ENCODE results near the gene UBE3D. TPM values are rescaled to one million over a fixed set of nuclear protein-coding genes. Genes with fewer than 3 reads are reported as not detected.

Gene UBE3D
- total and polyA plus RNA-seq, 2 donors (not counting 1 experiment from before 2014, with no cell fraction given) = 3.3 to 11.5 TPM

GRCh38 chr6:83053678-83054077, 12.0 kb downstream of the UBE3D start:
- Histone ChIP-seq H3K79me2 (ENCODE audit: control insufficient read depth, insufficient read depth, low read length) (no peaks in the 10 kb centered on the region), H3K4me3 (ENCODE audit: control extremely low read depth in 1 of 5, extremely low read depth in 1 of 5, insufficient read depth in 1 of 5, low read depth in 2 of 5, low read length in 4 of 5) (no peak overlapping the region), H3K9ac (ENCODE audit: low read length) (no peak overlapping the region), H3K9me3 (ENCODE audit: control extremely low read depth in 1 of 3, control insufficient read depth in 2 of 3, insufficient read depth in 1 of 3, low read length in 2 of 3) (no peaks in the 10 kb centered on the region), H3K27ac (ENCODE audit: low read length in 2 of 2) (no peak overlapping the region), H3K27me3 (replicated peaks in 1 of 4; ENCODE audit: control extremely low read depth in 1 of 4, control insufficient read depth in 3 of 4, insufficient read depth in 4 of 4, low read length in 3 of 4) (no peaks in the 10 kb centered on the region), H4K20me1 (ENCODE audit: control insufficient read depth, insufficient read depth, low read length, poor library complexity, severe bottlenecking) (no peaks in the 10 kb centered on the region), H3K36me3 (replicated peaks in 1 of 2; ENCODE audit: control extremely low read depth in 1 of 2, control insufficient read depth in 1 of 2, extremely low read depth in 1 of 2, insufficient read depth in 2 of 2, low read length in 1 of 2) (peaks cover 2 to 10% of the 10 kb centered on the region in 2 experiments), H2AFZ (ENCODE audit: insufficient read depth, low read depth, low read length, poor library complexity, severe bottlenecking) (no peak overlapping the region), H3K4me2 (replicated peaks; ENCODE audit: low read depth, low read length, poor library complexity, severe bottlenecking) (no peak overlapping the region), H3K4me1 (ENCODE audit: control insufficient read depth in 2 of 2, insufficient read depth in 2 of 2, low read length in 2 of 2) (peaks cover 3 to 5% of the 10 kb centered on the region in 2 donors)
- Mint-ChIP-seq H3K9me3 (ENCODE audit: insufficient read depth) (no peaks in the 10 kb centered on the region), H3K27me3 (no peaks in the 10 kb centered on the region), H3K4me3 (no peak overlapping the region), H3K4me1 (peaks cover 7% of the 10 kb centered on the region), H3K27ac (no peak overlapping the region)
- TF ChIP-seq CTCF (IDR thresholded peaks at IDR 0.05) (no peak), EZH2 (IDR thresholded peaks at IDR 0.05; ENCODE audit: borderline replicate concordance, insufficient read depth, low read depth, low read length, poor library complexity, severe bottlenecking) (no peak)
- POLR2A ChIA-PET = no interaction called here
- no peak for DNase-seq
- WGBS (ENCODE audit: insufficient coverage) = 100% methylated on average over 1 of the region's 3 CpGs
- CTCF ChIA-PET = interaction anchor here (0.6 to 8.0 kb wide), 8 partner anchors 14 to 805 kb away, joined by 3 to 92 read pairs (median 4); partner anchors contain the start of genes DOP1A and UBE3D
- intact Hi-C loops (cut with micrococcal nuclease) = no loop called here
- ATAC-seq (ENCODE audit: low read depth) = no peak

GRCh38 chr6:83051377-83052172, 14.1 kb downstream of the UBE3D start:
- no peak overlapping the region for H3K4me3 ChIP-seq (ENCODE audit: control extremely low read depth in 1 of 5, extremely low read depth in 1 of 5, insufficient read depth in 1 of 5, low read depth in 2 of 5, low read length in 4 of 5)
- H3K27ac ChIP-seq (ENCODE audit: low read length in 2 of 2) = no peak overlapping the region
- DNase-seq (no peak), ATAC-seq (ENCODE audit: low read depth) (no peak)
- POLR2A ChIA-PET = no interaction called here
- Mint-ChIP-seq H3K4me1 (peaks cover 7% of the 10 kb centered on the region), H3K27me3 (no peaks in the 10 kb centered on the region), H3K4me3 (no peak overlapping the region), H3K9me3 (ENCODE audit: insufficient read depth) (no peaks in the 10 kb centered on the region), H3K27ac (no peak overlapping the region)
- CTCF ChIA-PET = interaction anchor here (8.0 kb wide), 1 partner anchor 16 kb away, joined by 92 read pairs; the partner anchor contains the start of genes DOP1A and UBE3D
- no peak overlapping the region for H3K9ac ChIP-seq (ENCODE audit: low read length)
- no peaks in the 10 kb centered on the region for H3K27me3 ChIP-seq (replicated peaks in 1 of 4; ENCODE audit: control extremely low read depth in 1 of 4, control insufficient read depth in 3 of 4, insufficient read depth in 4 of 4, low read length in 3 of 4)
- H3K36me3 ChIP-seq (replicated peaks in 1 of 2; ENCODE audit: control extremely low read depth in 1 of 2, control insufficient read depth in 1 of 2, extremely low read depth in 1 of 2, insufficient read depth in 2 of 2, low read length in 1 of 2) = peaks cover 2 to 9% of the 10 kb centered on the region in 2 experiments
- H2AFZ ChIP-seq (ENCODE audit: insufficient read depth, low read depth, low read length, poor library complexity, severe bottlenecking) = no peak overlapping the region
- no peaks in the 10 kb centered on the region for H4K20me1 ChIP-seq (ENCODE audit: control insufficient read depth, insufficient read depth, low read length, poor library complexity, severe bottlenecking)
- no peak overlapping the region for H3K4me2 ChIP-seq (replicated peaks; ENCODE audit: low read depth, low read length, poor library complexity, severe bottlenecking)
- no peaks in the 10 kb centered on the region for H3K9me3 ChIP-seq (ENCODE audit: control extremely low read depth in 1 of 3, control insufficient read depth in 2 of 3, insufficient read depth in 1 of 3, low read length in 2 of 3)
- H3K4me1 ChIP-seq (ENCODE audit: control insufficient read depth in 2 of 2, insufficient read depth in 2 of 2, low read length in 2 of 2) = peaks cover 3 to 5% of the 10 kb centered on the region in 2 donors
- WGBS (ENCODE audit: insufficient coverage) = 100% methylated on average over 1 of the region's 5 CpGs
- intact Hi-C loops (cut with micrococcal nuclease) = no loop called here
- no peaks in the 10 kb centered on the region for H3K79me2 ChIP-seq (ENCODE audit: control insufficient read depth, insufficient read depth, low read length)
- TF ChIP-seq CTCF (IDR thresholded peaks at IDR 0.05) = no peak

All from B cell (primary cell).